Adrenal gland (tissue), 19 donors: ENCODE data around the gene SECTM1. TPM values are rescaled to one million over a fixed set of nuclear protein-coding genes. Genes with fewer than 3 reads are reported as not detected.
"Not testable (repeated sequence)": the region's sequence is repeated elsewhere in the genome, so short reads cannot be mapped to it uniquely, and the experiment has no call there.

ENCODE experiments used
- DNase-seq, 7 donors: peaks; one replicate each; pipeline ENCODE4 v3.0.0-alpha.2; 2019 to 2020
- H3K27ac ChIP-seq, 5 donors: fragments of 200-600 bp; sonication (generic) in 4 of 5; 1 replicate in 3 of 5; 2 replicates in 2 of 5; pipeline versions ENCODE4 v1.5.1 to v1.8.0; 2016 to 2020; ENCODE audit warnings: mild to moderate bottlenecking in 1 of 5
- H3K27me3 ChIP-seq: fragments of 200-600 bp; 2 replicates; pipeline ENCODE4 v1.8.0; 2021
- H3K36me3 ChIP-seq, 2 donors: fragments of 200-600 bp; replicated peaks in 1 of 2; 1 replicate in 1 of 2; 2 replicates in 1 of 2; pipeline versions ENCODE4 v1.5.1 to v1.8.0; 2018 to 2022
- H3K4me1 ChIP-seq, 2 donors: fragments of 200-600 bp; replicated peaks in 1 of 2; 1 replicate in 1 of 2; 2 replicates in 1 of 2; pipeline versions ENCODE4 v1.5.1 to v1.8.0; 2018 to 2021
- H3K4me3 ChIP-seq, 4 donors: fragments of 200-600 bp; sonication (generic) in 3 of 4; one replicate each; pipeline ENCODE4 v1.5.1; 2016 to 2018
- H3K9me3 ChIP-seq, 3 donors: fragments of 200-600 bp; sonication (generic) in 1 of 3; replicated peaks in 1 of 3; 1 replicate in 2 of 3; 2 replicates in 1 of 3; pipeline versions ENCODE4 v1.5.1 to v1.8.0; 2016 to 2021
- CTCF ChIP-seq, 6 experiments: fragments of 450-650 bp in 4 of 6; fragments of 200-600 bp in 2 of 6; sonication (generic) in 1 of 6; IDR thresholded peaks; 1 replicate in 5 of 6; 2 replicates in 1 of 6; pipeline versions ENCODE4 v1.5.1 to v1.8.0; 2016 to 2021; ENCODE audit warnings: antibody characterized with exemption in 6 of 6, mild to moderate bottlenecking in 2 of 6, moderate library complexity in 1 of 6
- POLR2A ChIP-seq, 2 donors: fragments of 450-650 bp; IDR thresholded peaks; one replicate each; pipeline ENCODE4 v1.6.1; 2017; ENCODE audit warnings: antibody characterized with exemption in 2 of 2, mild to moderate bottlenecking in 2 of 2, moderate library complexity in 1 of 2
- WGBS, 4 donors: extraction: QIAGEN DNeasy Blood & Tissue Kit in 2 of 4; methylation state at CpG; one replicate each; pipeline versions ENCODE4 v1.1.5 to v1.1.7; 2013 to 2017; 5-methylcytosine and 5-hydroxymethylcytosine counted together
- intact Hi-C, 2 donors: fragments of 100-400 bp; cut with DNase I; formaldehyde crosslinking; loops; one replicate each; pipeline versions ENCODE4 v1.14.1 to v1.15.0; 2022 to 2023
- long read RNA-seq, 10 donors: library from polyadenylated mRNA in 3 of 10; unstranded in 2 of 10; stranded (forward) in 1 of 10; transcript quantifications; one replicate each; pipeline ENCODE4 v2.0.0 and lab custom pipeline, GENCODE V29; 2021 to 2026
- polyA plus RNA-seq, 3 donors: library from polyadenylated mRNA; stranded (reverse); fragments of 200-250 nt in 2 of 3; fragments of 350-450 nt in 1 of 3; fragmentation: Illumina TruSeq in 1 of 3; extraction: RNeasy Lipid Tissue Mini Kit (QIAGEN cat#74804) in 1 of 3; gene quantifications; one replicate each; pipeline ENCODE4 v1.2.3, GENCODE V29; 2013 to 2014
- total RNA-seq, 9 donors: library from RNA; depleted of rRNA in 4 of 9; stranded (reverse); fragments of >200 nt in 4 of 9; fragments of 120-200 nt in 1 of 9; fragmentation: NEBNext Ultra II Directional in 1 of 9; extraction: Animal tissue kit (Norgen Biotek cat#: 25700) in 1 of 9; gene quantifications; one replicate each; pipeline versions ENCODE4 v1.1.0 to v1.2.4, GENCODE V29; 2013 to 2023
- donor health status: healthy with polysubstance abuse.
- donor health status: Bipolar disorder and iron deficiency.
- donor health status: DM: yes; HTN: yes; CAD: no.
- donor health status: DM: no; HTN: no; CAD: no.
- donor health status: DM: no; HTN: no; CAD: no.
- donor health status: DM: yes; HTN: yes; CAD: no.

SECTM1 gene
- 10 to 100 TPM in 5 of 9 donors, 1 to 10 TPM in 4; 1.2 to 24.3 (median 10.6) TPM for total RNA-seq
- 1 to 10 TPM; 1.4 to 4.3 (median 3.7) TPM for polyA plus RNA-seq
- long read RNA-seq, donor 1 = 0 reads
- long read RNA-seq, donor 2, partial matches to known transcripts = 0 of 2 reads
- long read RNA-seq, donor 2, other reads (novel, unspliced or antisense) = 0 of 2 reads
- long read RNA-seq, donor 3 = 0 reads
- long read RNA-seq, donor 4, partial matches to known transcripts = 0 of 2 reads
- long read RNA-seq, donor 4, other reads (novel, unspliced or antisense) = 0 of 2 reads
- long read RNA-seq, donor 5, transcript SECTM1-201 (5 exons, 2,235 nt) = major isoform, 13 of 20 reads
- long read RNA-seq, donor 5, partial matches to known transcripts = 5 of 20 reads
- long read RNA-seq, donor 5, other reads (novel, unspliced or antisense) = 1 of 20 reads
- long read RNA-seq, donor 6 = 0 reads
- long read RNA-seq, donor 7 = 0 reads
- long read RNA-seq, donor 8, partial matches to known transcripts = 0 of 1 reads
- long read RNA-seq, donor 8, other reads (novel, unspliced or antisense) = 0 of 1 reads
- long read RNA-seq, donor 9, partial matches to known transcripts = 0 of 1 reads
- long read RNA-seq, donor 9, other reads (novel, unspliced or antisense) = 0 of 1 reads
- long read RNA-seq, donor 10 = 0 reads

GRCh38 chr17:82333279-82334171 is at the start of gene SECTM1:
TSS of gene SECTM1 (minus strand) at chr17:82333766. CDS start at chr17:82327240, 6,526 bp downstream.
- Histone ChIP-seq H3K4me3 (peak within 1 kb of the TSS in 2 of 4 donors; percentile 34 to 57), H3K4me1 (peaks cover 12 to 32% of the 10 kb centered on the region in 2 donors), H3K36me3 (no peaks in the 10 kb centered on the region), H3K9me3 (no peaks in the 10 kb centered on the region), H3K27me3 (no peaks in the 10 kb centered on the region), H3K27ac (peak within 1 kb of the TSS in 2 of 5 donors; percentile 47 to 59)
- intact Hi-C loops = no loop called here
- DNase-seq = peak in 3 of 7 donors; percentile 32 to 65 (median 38)
- WGBS, 4 donors = 26 to 59% (median 27%) methylated on average over 26 to 90 of the region's 90 CpGs; no CpG with 5 or more reads in 1 of the 4 donors
- TF ChIP-seq CTCF (IDR thresholded peaks at IDR 0.05) = no peak
- TF ChIP-seq POLR2A (IDR thresholded peaks at IDR 0.05) = no peak

- no peak for DNase-seq
- H3K36me3 ChIP-seq = no peaks in the 10 kb centered on the region
- 73 to 79% (median 77%) methylated on average over 2 to 11 of the region's 11 CpGs for WGBS, 4 donors
- H3K9me3 ChIP-seq = no peaks in the 10 kb centered on the region
- peaks cover 16% of the 10 kb centered on the region for H3K27me3 ChIP-seq
- no peak overlapping the region for H3K4me3 ChIP-seq
- TF ChIP-seq POLR2A (IDR thresholded peaks at IDR 0.05) = no peak
- H3K4me1 ChIP-seq = peaks cover 9 to 17% of the 10 kb centered on the region in 2 donors
- no peak overlapping the region for H3K27ac ChIP-seq
- intact Hi-C loops = no loop called here
Measured at GRCh38 chr17:82382933-82383255, 49.3 kb upstream of the SECTM1 start.

GRCh38 chr17:82382220-82382932 is 48.8 kb upstream of the SECTM1 start:
- peaks cover 9 to 17% of the 10 kb centered on the region in 2 donors for H3K4me1 ChIP-seq

GRCh38 chr17:82381703-82382009 is 48.1 kb upstream of the SECTM1 start:
- H3K36me3 ChIP-seq, H3K4me3 ChIP-seq, H3K9me3 ChIP-seq, intact Hi-C loops, DNase-seq, H3K27ac ChIP-seq: not testable (repeated sequence)
- WGBS, 4 donors = 53 to 76% (median 71%) methylated on average over 8 to 10 of the region's 10 CpGs
- Histone ChIP-seq H3K27me3 (peaks cover 18% of the 10 kb centered on the region), H3K4me1 (peaks cover 9 to 17% of the 10 kb centered on the region in 2 donors)

More at GRCh38 chr17:82382220-82382932, 48.8 kb upstream of the SECTM1 start:
- H3K9me3 ChIP-seq, H3K27ac ChIP-seq, intact Hi-C loops, H3K36me3 ChIP-seq, H3K4me3 ChIP-seq, DNase-seq: not testable (repeated sequence)
- peaks cover 18% of the 10 kb centered on the region for H3K27me3 ChIP-seq
- WGBS, 4 donors = 82 to 86% (median 83%) methylated on average over 9 to 21 of the region's 21 CpGs

- TF ChIP-seq POLR2A (IDR thresholded peaks at IDR 0.05) = no peak
- no peak for TF ChIP-seq CTCF (IDR thresholded peaks at IDR 0.05)
- WGBS, 4 donors = 61 to 65% (median 64%) methylated on average over 23 of the region's 23 CpGs
- Histone ChIP-seq H3K4me3 (no peak overlapping the region), H3K27me3 (peaks cover 19% of the 10 kb centered on the region), H3K9me3 (no peaks in the 10 kb centered on the region), H3K27ac (no peak overlapping the region), H3K4me1 (peaks cover 9 to 17% of the 10 kb centered on the region in 2 donors), H3K36me3 (no peaks in the 10 kb centered on the region)
- intact Hi-C loops = no loop called here
- DNase-seq = no peak
Measured at GRCh38 chr17:82380860-82381702, 47.5 kb upstream of the SECTM1 start.
